ENCODE data around the gene YES1.

Gene YES1

DNA sequence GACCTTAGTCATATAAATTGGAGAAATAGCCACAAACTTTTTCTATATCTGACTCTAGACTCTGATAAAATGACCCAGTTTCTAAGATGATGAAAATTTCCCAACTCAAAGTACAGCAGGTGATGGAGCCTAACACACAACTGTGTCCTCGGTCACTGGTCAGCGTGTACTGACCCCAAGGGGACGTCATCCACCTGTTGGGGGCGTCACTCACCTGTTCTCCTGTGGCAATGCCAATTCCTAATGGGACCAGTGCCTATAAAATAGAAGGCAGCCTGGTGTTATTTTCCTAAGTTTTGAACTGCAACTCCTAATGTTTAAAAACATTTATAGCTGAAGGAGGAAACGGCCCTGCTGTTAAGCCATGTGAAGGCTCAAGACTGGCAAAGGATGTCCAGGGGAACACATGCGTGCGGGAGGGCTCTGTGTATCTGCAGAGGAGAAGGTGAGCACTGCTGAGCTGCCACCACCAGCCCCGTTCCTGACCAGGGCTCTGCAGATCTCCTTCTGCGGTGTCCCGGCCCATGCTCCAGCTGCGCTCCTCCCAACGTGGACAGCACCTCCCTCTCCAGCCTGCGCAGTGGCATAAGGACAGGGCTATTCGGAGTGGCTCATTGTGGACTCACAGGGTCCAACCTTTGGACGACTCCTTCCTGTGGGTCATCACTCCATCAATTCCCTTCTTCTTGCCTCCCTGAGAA is 133.4 kb downstream of the YES1 start:
- H3K4me3 ChIP-seq (ENCODE audit: low read length), result no peak overlapping the region
- peaks cover 18% of the 10 kb centered on the region for H3F3A ChIP-seq (ENCODE audit: insufficient read depth, low read length)
- no peaks in the 10 kb centered on the region for H3K4me1 ChIP-seq (ENCODE audit: low read length)
- no peak overlapping the region for H3K27ac ChIP-seq (ENCODE audit: low read length)
- H3K9me2 ChIP-seq (replicated peaks; ENCODE audit: insufficient read depth, low read length), result no peaks in the 10 kb centered on the region
- no peaks in the 10 kb centered on the region for H3K79me2 ChIP-seq (ENCODE audit: low read length)
- no peaks in the 10 kb centered on the region for H3K27me3 ChIP-seq (replicated peaks; ENCODE audit: insufficient read depth, low read length)
- no peak for DNase-seq
- TF ChIP-seq, protein P1, sequence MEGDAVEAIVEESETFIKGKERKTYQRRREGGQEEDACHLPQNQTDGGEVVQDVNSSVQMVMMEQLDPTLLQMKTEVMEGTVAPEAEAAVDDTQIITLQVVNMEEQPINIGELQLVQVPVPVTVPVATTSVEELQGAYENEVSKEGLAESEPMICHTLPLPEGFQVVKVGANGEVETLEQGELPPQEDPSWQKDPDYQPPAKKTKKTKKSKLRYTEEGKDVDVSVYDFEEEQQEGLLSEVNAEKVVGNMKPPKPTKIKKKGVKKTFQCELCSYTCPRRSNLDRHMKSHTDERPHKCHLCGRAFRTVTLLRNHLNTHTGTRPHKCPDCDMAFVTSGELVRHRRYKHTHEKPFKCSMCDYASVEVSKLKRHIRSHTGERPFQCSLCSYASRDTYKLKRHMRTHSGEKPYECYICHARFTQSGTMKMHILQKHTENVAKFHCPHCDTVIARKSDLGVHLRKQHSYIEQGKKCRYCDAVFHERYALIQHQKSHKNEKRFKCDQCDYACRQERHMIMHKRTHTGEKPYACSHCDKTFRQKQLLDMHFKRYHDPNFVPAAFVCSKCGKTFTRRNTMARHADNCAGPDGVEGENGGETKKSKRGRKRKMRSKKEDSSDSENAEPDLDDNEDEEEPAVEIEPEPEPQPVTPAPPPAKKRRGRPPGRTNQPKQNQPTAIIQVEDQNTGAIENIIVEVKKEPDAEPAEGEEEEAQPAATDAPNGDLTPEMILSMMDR (IDR thresholded peaks at IDR 0.05; ENCODE audit: low read length), result no peak
- TF ChIP-seq EZH2phosphoT487 (IDR thresholded peaks at IDR 0.05; ENCODE audit: low read length) (no peak), EZH2 (optimal IDR thresholded peaks at IDR 0.05; ENCODE audit: low read depth, low read length) (no peak)
- no peaks in the 10 kb centered on the region for H4K20me1 ChIP-seq (ENCODE audit: insufficient read depth, low read length)
- no peak overlapping the region for H3K9ac ChIP-seq (ENCODE audit: low read length)
- H3K36me3 ChIP-seq (replicated peaks; ENCODE audit: insufficient read depth, low read length), result peaks cover 3% of the 10 kb centered on the region; the same call in 1 of the 2 replicates
- no peak overlapping the region for H2AFZ ChIP-seq (ENCODE audit: low read length)
- no peak overlapping the region for H3K4me2 ChIP-seq (ENCODE audit: low read depth, low read length)
- H3K9me3 ChIP-seq (replicated peaks; ENCODE audit: insufficient read depth, low read length), result no peaks in the 10 kb centered on the region

DNA sequence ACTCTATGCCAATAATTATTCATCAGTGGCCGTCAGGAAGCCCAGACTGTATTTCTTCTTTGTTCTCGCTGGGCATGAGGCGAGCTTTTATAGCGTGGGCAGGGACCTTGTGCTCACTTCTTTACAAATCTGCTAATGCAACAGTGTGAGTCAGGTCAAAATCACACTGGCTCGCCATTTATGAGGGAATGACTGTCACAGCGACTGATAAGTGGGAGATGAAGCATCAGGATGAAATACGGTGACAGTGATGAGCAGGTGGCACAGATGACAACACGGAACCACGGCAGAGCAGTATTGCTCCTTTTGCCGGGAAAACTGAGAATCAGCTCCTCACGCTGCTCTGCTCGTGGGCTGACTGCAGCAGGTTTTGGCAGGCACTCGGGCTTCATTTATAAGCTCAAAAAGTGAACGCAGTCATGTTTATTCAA is 134.1 kb downstream of the YES1 start:
- TF ChIP-seq EZH2 (optimal IDR thresholded peaks at IDR 0.05; ENCODE audit: low read depth, low read length), result no peak
- TF ChIP-seq, protein P1 (IDR thresholded peaks at IDR 0.05; ENCODE audit: low read length), result no peak
- TF ChIP-seq EZH2phosphoT487 (IDR thresholded peaks at IDR 0.05; ENCODE audit: low read length), result no peak
- Histone ChIP-seq H3K4me3 (ENCODE audit: low read length) (no peak overlapping the region), H2AFZ (ENCODE audit: low read length) (no peak overlapping the region), H3K9me3 (replicated peaks; ENCODE audit: insufficient read depth, low read length) (no peaks in the 10 kb centered on the region), H3K27ac (ENCODE audit: low read length) (no peak overlapping the region), H3K36me3 (replicated peaks; ENCODE audit: insufficient read depth, low read length) (peaks cover 3% of the 10 kb centered on the region; the same call in 1 of the 2 replicates), H3K4me1 (ENCODE audit: low read length) (no peaks in the 10 kb centered on the region), H4K20me1 (ENCODE audit: insufficient read depth, low read length) (no peaks in the 10 kb centered on the region), H3K79me2 (ENCODE audit: low read length) (no peaks in the 10 kb centered on the region), H3K27me3 (replicated peaks; ENCODE audit: insufficient read depth, low read length) (no peaks in the 10 kb centered on the region), H3K4me2 (ENCODE audit: low read depth, low read length) (no peak overlapping the region), H3K9ac (ENCODE audit: low read length) (no peak overlapping the region), H3F3A (ENCODE audit: insufficient read depth, low read length) (peaks cover 18% of the 10 kb centered on the region), H3K9me2 (replicated peaks; ENCODE audit: insufficient read depth, low read length) (no peaks in the 10 kb centered on the region)
- DNase-seq, result no peak

DNA sequence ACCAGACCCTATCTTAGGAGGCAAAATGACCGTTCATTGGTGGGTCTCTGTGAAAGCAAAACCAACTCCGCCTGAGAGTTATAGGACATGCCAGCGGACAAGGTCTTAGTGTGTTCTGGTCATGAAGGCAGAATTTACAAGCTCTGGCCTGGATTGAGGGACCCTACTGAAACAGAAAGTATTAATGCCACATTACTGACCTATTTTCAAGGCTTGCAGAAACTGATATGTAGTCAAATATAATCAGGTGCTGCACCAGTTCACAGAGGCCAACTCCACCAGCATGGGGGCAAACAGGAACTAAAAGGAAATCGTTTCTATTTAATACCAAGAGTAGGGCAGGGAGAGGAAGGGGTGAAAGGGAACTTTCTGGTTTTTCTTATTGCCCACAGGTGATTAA is 134.9 kb downstream of the YES1 start:
- TF ChIP-seq, protein P1 (IDR thresholded peaks at IDR 0.05; ENCODE audit: low read length), result no peak
- TF ChIP-seq EZH2phosphoT487 (IDR thresholded peaks at IDR 0.05; ENCODE audit: low read length), result no peak
- no peak for TF ChIP-seq EZH2 (optimal IDR thresholded peaks at IDR 0.05; ENCODE audit: low read depth, low read length)
- Histone ChIP-seq H3K36me3 (replicated peaks; ENCODE audit: insufficient read depth, low read length) (peaks cover 9% of the 10 kb centered on the region; the same call in 1 of the 2 replicates), H3K9me2 (replicated peaks; ENCODE audit: insufficient read depth, low read length) (no peaks in the 10 kb centered on the region), H3K27me3 (replicated peaks; ENCODE audit: insufficient read depth, low read length) (no peaks in the 10 kb centered on the region), H3K79me2 (ENCODE audit: low read length) (no peaks in the 10 kb centered on the region), H3K9me3 (replicated peaks; ENCODE audit: insufficient read depth, low read length) (no peaks in the 10 kb centered on the region), H3K4me3 (ENCODE audit: low read length) (no peak overlapping the region), H3K9ac (ENCODE audit: low read length) (no peak overlapping the region), H3K4me1 (ENCODE audit: low read length) (no peaks in the 10 kb centered on the region), H4K20me1 (ENCODE audit: insufficient read depth, low read length) (no peaks in the 10 kb centered on the region), H2AFZ (ENCODE audit: low read length) (no peak overlapping the region), H3K4me2 (ENCODE audit: low read depth, low read length) (no peak overlapping the region), H3K27ac (ENCODE audit: low read length) (no peak overlapping the region; the same call in 1 of the 2 replicates), H3F3A (ENCODE audit: insufficient read depth, low read length) (peaks cover 18% of the 10 kb centered on the region)
- peak; percentile 39 for DNase-seq

Measured in MM.1S (cell line).